HL-60 (cell line): Measurements from ENCODE around the gene MYH11.

Experiments
- DNase-seq, 2 experiments: peaks; one replicate each; pipeline ENCODE4 v3.0.0-alpha.2; 2010 to 2020; ENCODE audit warnings: low read depth in 1 of 2, low spot score in 1 of 2
- H3K27ac ChIP-seq: fragments of 250-450 bp; sonication (Bioruptor Pico); replicated peaks from 2 replicates; pipeline ENCODE4 v1.5.1; 2020; ENCODE audit warnings: mild to moderate bottlenecking, moderate library complexity
- H3K27me3 ChIP-seq: fragments of 250-450 bp; sonication (Bioruptor Pico); 2 replicates; pipeline ENCODE4 v1.5.1; 2021; ENCODE audit warnings: mild to moderate bottlenecking, moderate library complexity; ENCODE audit not compliant: insufficient read depth, poor library complexity, severe bottlenecking
- H3K4me3 ChIP-seq: replicated peaks from 2 replicates; pipeline ENCODE4 v1.5.1; 2011; ENCODE audit warnings: mild to moderate bottlenecking, control low read depth, low read length; ENCODE audit not compliant: insufficient read depth
- GABPA ChIP-seq: IDR thresholded peaks from 2 replicates; pipeline ENCODE4 v1.6.1; 2012; ENCODE audit warnings: low read depth
- POLR2AphosphoS5 ChIP-seq: IDR thresholded peaks from 2 replicates; pipeline ENCODE4 v1.6.1; 2012; ENCODE audit warnings: low read depth
- SPI1 ChIP-seq: IDR thresholded peaks from 2 replicates; pipeline ENCODE4 v1.6.1; 2012; ENCODE audit warnings: low read depth, mild to moderate bottlenecking, borderline replicate concordance
- TF ChIP-seq, protein P1 (sequence below): IDR thresholded peaks from one replicate; pipeline ENCODE4 v1.5.1; 2011; ENCODE audit warnings: low read length, control low read depth, inconsistent platforms; ENCODE audit not compliant: insufficient read depth
- TF ChIP-seq, protein P2 (sequence below): IDR thresholded peaks from 2 replicates; pipeline ENCODE4 v1.6.1; 2012; ENCODE audit warnings: low read depth; ENCODE audit not compliant: insufficient replicate concordance

The MYH11 gene

DNA sequence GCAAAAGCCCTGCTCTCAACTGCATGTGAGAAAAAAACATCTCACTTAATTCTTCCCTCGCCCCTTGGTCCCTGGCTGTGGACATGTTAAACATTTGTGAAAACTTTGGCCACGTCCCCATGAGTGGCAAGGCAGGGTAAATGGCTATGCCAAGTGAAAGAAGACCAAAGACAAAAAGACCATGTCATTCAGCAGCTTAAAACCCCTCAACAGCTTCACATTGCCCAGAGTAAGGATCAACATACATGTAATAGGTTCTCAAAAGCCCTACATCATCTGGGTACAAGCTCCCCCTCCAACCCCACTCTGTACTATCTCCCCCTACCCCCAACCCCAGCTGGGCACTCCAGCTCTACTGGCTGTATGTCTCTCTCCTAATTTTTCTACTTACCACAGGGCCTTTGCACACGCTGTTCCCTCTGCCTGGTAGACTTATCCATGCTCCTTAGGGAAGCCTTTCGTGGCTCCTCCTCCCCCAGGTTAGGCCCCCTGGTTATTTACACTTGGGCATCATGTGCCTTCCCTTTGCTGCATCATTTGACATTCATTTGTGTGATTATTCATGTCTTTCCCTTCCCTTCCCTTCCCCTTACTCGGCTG, 131.1 kb downstream of the MYH11 start:
- Histone ChIP-seq H3K27me3 (no peaks in the 10 kb centered on the region), H3K27ac (no peak overlapping the region), H3K4me3 (no peak overlapping the region)
- TF ChIP-seq POLR2AphosphoS5 (no peak), GABPA (no peak), SPI1 (no peak)
- TF ChIP-seq, protein P1, sequence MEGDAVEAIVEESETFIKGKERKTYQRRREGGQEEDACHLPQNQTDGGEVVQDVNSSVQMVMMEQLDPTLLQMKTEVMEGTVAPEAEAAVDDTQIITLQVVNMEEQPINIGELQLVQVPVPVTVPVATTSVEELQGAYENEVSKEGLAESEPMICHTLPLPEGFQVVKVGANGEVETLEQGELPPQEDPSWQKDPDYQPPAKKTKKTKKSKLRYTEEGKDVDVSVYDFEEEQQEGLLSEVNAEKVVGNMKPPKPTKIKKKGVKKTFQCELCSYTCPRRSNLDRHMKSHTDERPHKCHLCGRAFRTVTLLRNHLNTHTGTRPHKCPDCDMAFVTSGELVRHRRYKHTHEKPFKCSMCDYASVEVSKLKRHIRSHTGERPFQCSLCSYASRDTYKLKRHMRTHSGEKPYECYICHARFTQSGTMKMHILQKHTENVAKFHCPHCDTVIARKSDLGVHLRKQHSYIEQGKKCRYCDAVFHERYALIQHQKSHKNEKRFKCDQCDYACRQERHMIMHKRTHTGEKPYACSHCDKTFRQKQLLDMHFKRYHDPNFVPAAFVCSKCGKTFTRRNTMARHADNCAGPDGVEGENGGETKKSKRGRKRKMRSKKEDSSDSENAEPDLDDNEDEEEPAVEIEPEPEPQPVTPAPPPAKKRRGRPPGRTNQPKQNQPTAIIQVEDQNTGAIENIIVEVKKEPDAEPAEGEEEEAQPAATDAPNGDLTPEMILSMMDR, result no peak
- TF ChIP-seq, protein P2, sequence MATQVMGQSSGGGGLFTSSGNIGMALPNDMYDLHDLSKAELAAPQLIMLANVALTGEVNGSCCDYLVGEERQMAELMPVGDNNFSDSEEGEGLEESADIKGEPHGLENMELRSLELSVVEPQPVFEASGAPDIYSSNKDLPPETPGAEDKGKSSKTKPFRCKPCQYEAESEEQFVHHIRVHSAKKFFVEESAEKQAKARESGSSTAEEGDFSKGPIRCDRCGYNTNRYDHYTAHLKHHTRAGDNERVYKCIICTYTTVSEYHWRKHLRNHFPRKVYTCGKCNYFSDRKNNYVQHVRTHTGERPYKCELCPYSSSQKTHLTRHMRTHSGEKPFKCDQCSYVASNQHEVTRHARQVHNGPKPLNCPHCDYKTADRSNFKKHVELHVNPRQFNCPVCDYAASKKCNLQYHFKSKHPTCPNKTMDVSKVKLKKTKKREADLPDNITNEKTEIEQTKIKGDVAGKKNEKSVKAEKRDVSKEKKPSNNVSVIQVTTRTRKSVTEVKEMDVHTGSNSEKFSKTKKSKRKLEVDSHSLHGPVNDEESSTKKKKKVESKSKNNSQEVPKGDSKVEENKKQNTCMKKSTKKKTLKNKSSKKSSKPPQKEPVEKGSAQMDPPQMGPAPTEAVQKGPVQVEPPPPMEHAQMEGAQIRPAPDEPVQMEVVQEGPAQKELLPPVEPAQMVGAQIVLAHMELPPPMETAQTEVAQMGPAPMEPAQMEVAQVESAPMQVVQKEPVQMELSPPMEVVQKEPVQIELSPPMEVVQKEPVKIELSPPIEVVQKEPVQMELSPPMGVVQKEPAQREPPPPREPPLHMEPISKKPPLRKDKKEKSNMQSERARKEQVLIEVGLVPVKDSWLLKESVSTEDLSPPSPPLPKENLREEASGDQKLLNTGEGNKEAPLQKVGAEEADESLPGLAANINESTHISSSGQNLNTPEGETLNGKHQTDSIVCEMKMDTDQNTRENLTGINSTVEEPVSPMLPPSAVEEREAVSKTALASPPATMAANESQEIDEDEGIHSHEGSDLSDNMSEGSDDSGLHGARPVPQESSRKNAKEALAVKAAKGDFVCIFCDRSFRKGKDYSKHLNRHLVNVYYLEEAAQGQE, result no peak
- DNase-seq, result no peak

DNA sequence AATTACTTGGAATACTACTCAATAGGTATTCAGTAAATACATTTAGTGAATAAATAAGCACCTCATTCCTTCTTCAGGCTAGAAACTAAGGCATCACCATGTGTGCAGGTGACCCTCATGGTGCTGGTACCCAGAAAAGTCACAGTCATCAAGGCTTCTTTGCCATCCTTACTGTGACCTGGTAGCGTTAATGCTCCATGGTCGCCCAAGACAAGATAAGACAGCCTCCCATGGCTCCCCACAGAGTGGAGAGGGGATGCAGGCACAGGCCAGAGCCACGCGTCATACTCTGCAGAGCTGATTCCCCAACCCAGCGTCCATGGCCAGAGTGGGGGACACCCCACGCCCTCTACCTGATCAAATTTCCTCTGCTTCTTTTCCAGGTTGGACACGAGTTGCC, 133.0 kb downstream of the MYH11 start:
- no peak for TF ChIP-seq POLR2AphosphoS5
- TF ChIP-seq, protein P1, result no peak
- TF ChIP-seq SPI1, result no peak
- no peak for TF ChIP-seq GABPA
- TF ChIP-seq, protein P2, result no peak
- no peak for DNase-seq
- H3K4me3 ChIP-seq, result no peak overlapping the region
- H3K27ac ChIP-seq, result no peak overlapping the region
- no peaks in the 10 kb centered on the region for H3K27me3 ChIP-seq

DNA sequence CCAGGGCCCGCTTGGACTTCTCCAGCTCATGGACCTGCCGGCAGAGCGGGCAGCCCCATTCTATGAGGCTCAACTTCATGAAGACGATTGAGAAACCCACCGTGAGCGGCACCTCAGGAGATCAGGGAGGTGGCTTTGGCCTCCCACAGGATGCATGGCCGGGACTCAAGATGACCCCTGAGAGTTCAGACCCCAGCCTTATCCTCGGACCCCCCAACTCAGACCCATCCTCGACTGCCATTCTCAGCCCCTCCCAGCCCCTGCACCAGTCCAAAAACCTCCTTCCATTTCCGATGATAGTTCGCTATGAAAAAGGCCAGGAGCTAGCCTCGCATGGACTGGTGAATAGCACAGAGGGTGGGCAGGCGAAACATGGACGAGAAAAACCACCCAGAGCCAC, 135.8 kb downstream of the MYH11 start:
- TF ChIP-seq SPI1, result no peak
- no peak for TF ChIP-seq POLR2AphosphoS5
- TF ChIP-seq, protein P2, result no peak
- TF ChIP-seq, protein P1, result no peak
- TF ChIP-seq GABPA, result no peak
- no peaks in the 10 kb centered on the region for H3K27me3 ChIP-seq
- DNase-seq, result no peak
- no peak overlapping the region for H3K4me3 ChIP-seq
- no peak overlapping the region for H3K27ac ChIP-seq
